SK-N-SH (cell line): ENCODE results near the gene ANAPC2. TPM values are rescaled to one million over a fixed set of nuclear protein-coding genes. Genes with fewer than 3 reads are reported as not detected.

Experiments used
- CTCF ChIA-PET: fragments of 300-600, 350-600 bp; formaldehyde crosslinking; extraction: SDS; loops from one replicate; lab custom pipeline; 2021; lab: Yijun Ruan, JAX
- POLR2A ChIA-PET: fragments of 350-600 bp; sonication (Branson Sonifier 250); formaldehyde crosslinking; extraction: SDS; loops from one replicate; lab custom pipeline; 2020; ENCODE audit warnings: antibody characterized with exemption, inconsistent platforms; lab: Yijun Ruan, JAX
- DNase-seq: peaks from one replicate; pipeline ENCODE4 v3.0.0; 2012
- H2AFZ ChIP-seq: fragments of 200-600 bp; sonication (generic); 2 replicates; pipeline ENCODE4 v1.8.1; 2016; ENCODE audit warnings: antibody characterized with exemption, mild to moderate bottlenecking, low read depth
- H3F3A ChIP-seq: fragments of 200-600 bp; sonication (generic); replicated peaks from 2 replicates; pipeline ENCODE3; 2016; ENCODE audit warnings: antibody characterized with exemption, mild to moderate bottlenecking; ENCODE audit not compliant: insufficient read depth
- H3K27ac ChIP-seq, 2 experiments: fragments of 200-500 bp in 1 of 2; fragments of 200-600 bp in 1 of 2; sonication (Bioruptor generic) in 1 of 2; sonication (generic), shearing (Covaris generic) in 1 of 2; 2 replicates each; pipeline versions ENCODE4 v1.5.1 to v1.6.1; 2014 to 2016; ENCODE audit warnings: low read depth in 2 of 2, inconsistent platforms in 1 of 2, low read length in 1 of 2, mild to moderate bottlenecking in 1 of 2, mixed read lengths in 1 of 2
- H3K27me3 ChIP-seq: fragments of 200-600 bp; sonication (generic), shearing (Covaris generic); 2 replicates; pipeline ENCODE4 v1.6.1; 2016; ENCODE audit warnings: mixed run types; ENCODE audit not compliant: insufficient read depth
- H3K36me3 ChIP-seq, 2 experiments: fragments of 200-500 bp in 1 of 2; fragments of 200-600 bp in 1 of 2; sonication (Bioruptor generic) in 1 of 2; sonication (generic) in 1 of 2; replicated peaks in 1 of 2; 2 replicates each; pipeline versions ENCODE3 to v1.5.1; 2014 to 2016; ENCODE audit warnings: low read length in 1 of 2, mild to moderate bottlenecking in 1 of 2; ENCODE audit not compliant: insufficient read depth in 2 of 2, control insufficient read depth in 1 of 2
- H3K4me1 ChIP-seq, 2 experiments: fragments of 200-500 bp in 1 of 2; fragments of 200-600 bp in 1 of 2; sonication (Bioruptor generic) in 1 of 2; sonication (generic), shearing (Covaris generic) in 1 of 2; 2 replicates each; pipeline versions ENCODE4 v1.5.1 to v1.6.1; 2014 to 2016; ENCODE audit warnings: low read depth in 1 of 2, low read length in 1 of 2, mixed run types in 1 of 2; ENCODE audit not compliant: insufficient read depth in 2 of 2, control insufficient read depth in 1 of 2
- H3K4me2 ChIP-seq: fragments of 200-600 bp; sonication (generic), shearing (Covaris generic); 2 replicates; pipeline ENCODE4 v1.6.1; 2017; ENCODE audit warnings: mixed run types
- H3K4me3 ChIP-seq, 2 experiments: fragments of 200-500 bp in 1 of 2; fragments of 200-600 bp in 1 of 2; sonication (Bioruptor generic) in 1 of 2; sonication (generic), shearing (Covaris generic) in 1 of 2; 2 replicates each; pipeline versions ENCODE4 v1.5.1 to v1.8.1; 2014 to 2016; ENCODE audit warnings: low read depth in 2 of 2, inconsistent platforms in 1 of 2, low read length in 1 of 2, mild to moderate bottlenecking in 1 of 2, mixed read lengths in 1 of 2, moderate library complexity in 1 of 2
- H3K79me2 ChIP-seq: fragments of 200-600 bp; sonication (generic); 2 replicates; pipeline ENCODE4 v1.8.1; 2017; ENCODE audit warnings: mild to moderate bottlenecking; ENCODE audit not compliant: insufficient read depth
- H3K9ac ChIP-seq: fragments of 200-600 bp; sonication (generic); 2 replicates; pipeline ENCODE4 v1.6.1; 2017; ENCODE audit warnings: mixed run types
- H3K9me2 ChIP-seq: fragments of 200-600 bp; sonication (generic); 2 replicates; pipeline ENCODE4 v1.6.1; 2017; ENCODE audit warnings: mixed run types
- H3K9me3 ChIP-seq: fragments of 200-600 bp; sonication (generic); 2 replicates; pipeline ENCODE4 v1.6.1; 2017; ENCODE audit warnings: mixed run types, mild to moderate bottlenecking, moderate library complexity
- H4K20me1 ChIP-seq: fragments of 200-600 bp; sonication (generic); 2 replicates; pipeline ENCODE4 v1.6.1; 2017; ENCODE audit warnings: mild to moderate bottlenecking, mixed run types; ENCODE audit not compliant: insufficient read depth
- CHD2 ChIP-seq: fragments of 150-350 bp; IDR thresholded peaks from 2 replicates; pipeline ENCODE4 v1.6.1; 2018; ENCODE audit warnings: low read length; ENCODE audit not compliant: partially characterized antibody
- EP300 ChIP-seq, 2 experiments: IDR thresholded peaks; 2 replicates each; pipeline versions ENCODE4 v1.4.0 to v1.6.1; 2012; ENCODE audit warnings: borderline replicate concordance in 1 of 2, low read depth in 1 of 2, low read length in 1 of 2
- FOSL2 ChIP-seq: IDR thresholded peaks from 2 replicates; pipeline ENCODE4 v1.4.0; 2012; ENCODE audit warnings: low read depth, mild to moderate bottlenecking, moderate library complexity, borderline replicate concordance
- FOXM1 ChIP-seq: IDR thresholded peaks from 2 replicates; pipeline ENCODE4 v1.4.0; 2012; ENCODE audit warnings: low read depth, mild to moderate bottlenecking
- IRF3 ChIP-seq: fragments of 150-350 bp; IDR thresholded peaks from 2 replicates; pipeline ENCODE4 v1.6.1; 2016; ENCODE audit warnings: mild to moderate bottlenecking, low read depth, low read length
- JUND ChIP-seq: IDR thresholded peaks from 2 replicates; pipeline ENCODE4 v1.4.0; 2012
- MEF2A ChIP-seq: IDR thresholded peaks from 2 replicates; pipeline ENCODE4 v1.4.0; 2012; ENCODE audit warnings: low read depth, borderline replicate concordance
- MXI1 ChIP-seq: IDR thresholded peaks from 2 replicates; pipeline ENCODE4 v1.6.1; 2012; ENCODE audit warnings: mild to moderate bottlenecking, low read depth, low read length, improper control_type of control experiment
- NFIC ChIP-seq: IDR thresholded peaks from 2 replicates; pipeline ENCODE4 v1.4.0; 2012; ENCODE audit warnings: borderline replicate concordance
- RFX5 ChIP-seq: IDR thresholded peaks from 2 replicates; pipeline ENCODE4 v1.6.1; 2012; ENCODE audit warnings: mild to moderate bottlenecking, improper control_type of control experiment, low read length
- RXRA ChIP-seq: IDR thresholded peaks from 2 replicates; pipeline ENCODE4 v1.4.0; 2012; ENCODE audit warnings: low read depth, mild to moderate bottlenecking, borderline replicate concordance
- TAF1 ChIP-seq: IDR thresholded peaks from 2 replicates; pipeline ENCODE4 v1.6.1; 2012; ENCODE audit warnings: low read depth, mild to moderate bottlenecking, low read length, moderate library complexity, borderline replicate concordance
- TCF12 ChIP-seq: IDR thresholded peaks from 2 replicates; pipeline ENCODE4 v1.4.0; 2012
- TEAD4 ChIP-seq: IDR thresholded peaks from 2 replicates; pipeline ENCODE4 v1.4.0; 2012; ENCODE audit warnings: mild to moderate bottlenecking, borderline replicate concordance; ENCODE audit not compliant: insufficient read depth
- WGBS: methylation state at CpG from one replicate; pipeline ENCODE4 v1.1.6; 2017; ENCODE audit warnings: low lambda C conversion rate; 5-methylcytosine and 5-hydroxymethylcytosine counted together
- polyA plus RNA-seq, 3 experiments: library from polyadenylated mRNA; depleted of rRNA; stranded (reverse); fragments of >200 nt; gene quantifications; 2 replicates each; pipeline ENCODE4 v1.2.3, GENCODE V29; 2012
- TF ChIP-seq, protein P1 (sequence below): IDR thresholded peaks from 2 replicates; pipeline ENCODE4; 2012

ANAPC2 gene
- polyA plus RNA-seq, 1 of the 3 experiments (the other 2 are of a cell fraction) = 35.1 TPM

GRCh38 chr9:137141976-137142936, 46.1 kb downstream of the ANAPC2 start:
- H3K27me3 ChIP-seq = peaks cover 14% of the 10 kb centered on the region
- H4K20me1 ChIP-seq = no peaks in the 10 kb centered on the region
- 58% methylated on average over 22 of the region's 24 CpGs for WGBS
- CTCF ChIA-PET = interaction anchor here (1.9 kb wide), 1 partner anchor 85 kb away, joined by 5 read pairs; the partner anchor contains the start of gene RNF224
- POLR2A ChIA-PET = no interaction called here
- no peaks in the 10 kb centered on the region for H3K9me2 ChIP-seq
- no peak overlapping the region for H3K27ac ChIP-seq
- no peak overlapping the region for H2AFZ ChIP-seq
- no peaks in the 10 kb centered on the region for H3K36me3 ChIP-seq
- no peak overlapping the region for H3K4me3 ChIP-seq
- DNase-seq = no peak
- no peak overlapping the region for H3K4me2 ChIP-seq
- no peaks in the 10 kb centered on the region for H3K79me2 ChIP-seq
- H3F3A ChIP-seq = no peaks in the 10 kb centered on the region
- no peaks in the 10 kb centered on the region for H3K9me3 ChIP-seq
- no peak overlapping the region for H3K9ac ChIP-seq
- TF ChIP-seq RXRA (no peak), JUND (no peak), MEF2A (no peak), TEAD4 (no peak), TAF1 (no peak), NFIC (no peak), TCF12 (no peak), RFX5 (no peak), MXI1 (no peak), CHD2 (no peak), IRF3 (no peak)
- TF ChIP-seq, protein P1, sequence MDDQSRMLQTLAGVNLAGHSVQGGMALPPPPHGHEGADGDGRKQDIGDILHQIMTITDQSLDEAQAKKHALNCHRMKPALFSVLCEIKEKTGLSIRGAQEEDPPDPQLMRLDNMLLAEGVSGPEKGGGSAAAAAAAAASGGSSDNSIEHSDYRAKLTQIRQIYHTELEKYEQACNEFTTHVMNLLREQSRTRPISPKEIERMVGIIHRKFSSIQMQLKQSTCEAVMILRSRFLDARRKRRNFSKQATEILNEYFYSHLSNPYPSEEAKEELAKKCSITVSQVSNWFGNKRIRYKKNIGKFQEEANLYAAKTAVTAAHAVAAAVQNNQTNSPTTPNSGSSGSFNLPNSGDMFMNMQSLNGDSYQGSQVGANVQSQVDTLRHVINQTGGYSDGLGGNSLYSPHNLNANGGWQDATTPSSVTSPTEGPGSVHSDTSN = no peak
- peaks cover 0 to 8% of the 10 kb centered on the region in 2 experiments; a peak in 1 of 4 replicates for H3K4me1 ChIP-seq

DNA sequence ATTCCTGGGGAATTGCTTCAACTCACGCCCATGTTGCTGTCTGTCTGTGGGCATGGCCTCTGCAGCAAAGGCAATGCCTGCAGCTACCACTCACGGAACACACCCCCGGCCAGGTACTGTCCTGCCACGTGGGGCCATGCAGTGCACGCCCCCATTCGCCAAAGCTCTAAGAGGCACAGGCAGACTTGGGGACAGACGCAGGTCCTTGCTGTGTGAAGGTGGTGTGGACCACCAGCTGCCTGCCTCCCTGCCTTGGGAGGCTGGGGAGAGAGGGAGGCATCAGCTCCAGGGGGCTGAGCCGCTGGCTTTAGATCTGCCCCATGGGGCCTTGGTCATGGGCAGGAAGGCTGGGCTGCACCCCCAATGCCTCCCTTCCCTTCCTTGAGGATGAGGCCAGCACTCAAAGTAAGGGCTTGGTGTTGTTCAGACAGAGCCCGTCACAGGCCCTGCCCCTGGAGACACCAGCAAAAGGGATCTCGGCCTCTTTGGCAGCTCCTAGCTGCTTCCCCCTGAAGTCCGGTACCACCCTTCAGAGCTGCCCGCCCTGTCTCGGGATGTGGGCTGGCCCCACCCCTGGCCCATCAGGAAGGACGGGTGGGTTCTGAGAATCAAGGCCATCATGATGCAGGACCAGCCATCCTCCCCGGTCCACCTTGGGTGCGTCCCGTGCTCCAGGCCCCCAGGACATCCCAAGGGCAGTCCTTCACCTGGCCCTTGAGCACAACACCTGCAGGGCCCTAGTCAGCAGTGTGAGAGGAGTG, 47.1 kb downstream of the ANAPC2 start:
- peaks cover 14% of the 10 kb centered on the region for H3K27me3 ChIP-seq
- POLR2A ChIA-PET = no interaction called here
- CTCF ChIA-PET = interaction anchor here (0.6 to 1.9 kb wide), 3 partner anchors 86 to 337 kb away, joined by 3 to 5 read pairs (median 3); partner anchors contain the start of gene RNF224

More for the DNA sequence above, 47.1 kb downstream of the ANAPC2 start:
- TF ChIP-seq RFX5 (no peak), FOXM1 (no peak), FOSL2 (no peak), IRF3 (no peak), MXI1 (no peak), EP300 (IDR thresholded peaks at IDR 0.05; ENCODE audit: borderline replicate concordance in 1 of 2, low read depth in 1 of 2, low read length in 1 of 2) (no peak)
- TF ChIP-seq, protein P1 = no peak
- H4K20me1 ChIP-seq = no peaks in the 10 kb centered on the region
- no peak overlapping the region for H3K9ac ChIP-seq
- no peak overlapping the region for H3K4me2 ChIP-seq
- no peaks in the 10 kb centered on the region for H3K9me3 ChIP-seq
- peaks cover 0 to 8% of the 10 kb centered on the region in 2 experiments; a peak in 1 of 4 replicates for H3K4me1 ChIP-seq
- no peaks in the 10 kb centered on the region for H3K79me2 ChIP-seq
- no peak overlapping the region for H3K4me3 ChIP-seq
- no peak overlapping the region for H2AFZ ChIP-seq
- 77% methylated on average over 6 of the region's 17 CpGs for WGBS
- no peaks in the 10 kb centered on the region for H3F3A ChIP-seq
- no peaks in the 10 kb centered on the region for H3K36me3 ChIP-seq
- no peak for DNase-seq
- no peaks in the 10 kb centered on the region for H3K9me2 ChIP-seq
- H3K27ac ChIP-seq = no peak overlapping the region
